Aorta (tissue), 5 donors: ENCODE data around the gene JPH2. TPM values are rescaled to one million over a fixed set of nuclear protein-coding genes. Genes with fewer than 3 reads are reported as not detected.

Experiments
- ATAC-seq: fragments of 200-7000 bp; cut with Tn5 transposase; one replicate; pipeline ENCODE4 v1.9.1; 2022; ENCODE audit warnings: moderate library complexity; ENCODE audit not compliant: low FRiP score
- DNase-seq, 2 donors: peaks; one replicate each; pipeline ENCODE4 v3.0.0-alpha.2; 2020
- H3K27ac ChIP-seq, 2 donors: one replicate each; pipeline ENCODE4 v1.5.1; 2013; ENCODE audit warnings: low read length in 2 of 2, mild to moderate bottlenecking in 2 of 2, moderate library complexity in 2 of 2, control low read depth in 1 of 2, inconsistent platforms in 1 of 2, low read depth in 1 of 2
- H3K27me3 ChIP-seq, 2 donors: one replicate each; pipeline ENCODE4 v1.6.1; 2013; ENCODE audit warnings: control low read depth in 1 of 2, low read length in 1 of 2, mild to moderate bottlenecking in 1 of 2, moderate library complexity in 1 of 2; ENCODE audit not compliant: insufficient read depth in 2 of 2, control insufficient read depth in 1 of 2
- H3K36me3 ChIP-seq, 2 donors: one replicate each; pipeline ENCODE4 v1.6.1; 2013; ENCODE audit warnings: control low read depth in 1 of 2, low read length in 1 of 2, mild to moderate bottlenecking in 1 of 2; ENCODE audit not compliant: insufficient read depth in 2 of 2, control insufficient read depth in 1 of 2
- H3K4me1 ChIP-seq, 2 donors: one replicate each; pipeline ENCODE4 v1.6.1; 2013; ENCODE audit warnings: low read length in 2 of 2, control low read depth in 1 of 2, mild to moderate bottlenecking in 1 of 2, moderate library complexity in 1 of 2; ENCODE audit not compliant: insufficient read depth in 2 of 2, control insufficient read depth in 1 of 2
- H3K4me3 ChIP-seq, 2 donors: one replicate each; pipeline ENCODE4 v1.5.1; 2013; ENCODE audit warnings: low read length in 2 of 2, control low read depth in 1 of 2, mild to moderate bottlenecking in 1 of 2
- H3K9me3 ChIP-seq: one replicate; pipeline ENCODE4 v1.6.1; 2013; ENCODE audit warnings: mild to moderate bottlenecking, low read length; ENCODE audit not compliant: control insufficient read depth
- WGBS, 2 donors: extraction: QIAGEN DNeasy Blood & Tissue Kit; methylation state at CpG; one replicate each; pipeline ENCODE4 v1.1.7; 2013; 5-methylcytosine and 5-hydroxymethylcytosine counted together
- intact Hi-C, 2 donors: fragments of 100-400 bp; cut with DNase I; formaldehyde crosslinking; loops; one replicate each; pipeline versions ENCODE4 v1.14.2 to v1.15.0; 2022
- polyA plus RNA-seq, 2 donors: library from polyadenylated mRNA; stranded (reverse); fragments of 200-250 nt; gene quantifications; one replicate each; pipeline ENCODE4 v1.2.3, GENCODE V29; 2013
- total RNA-seq, 2 donors: library from RNA; stranded (reverse); fragmentation: NEBNext Ultra II Directional; extraction: Animal tissue kit (Norgen Biotek cat#: 25700); gene quantifications; one replicate each; pipeline ENCODE4 v1.2.1, GENCODE V29; 2021
- donor health status: healthy with polysubstance abuse.
- donor health status: Bipolar disorder and iron deficiency.
- donor health status: DM: no; HTN: no; CAD: no.
- donor health status: DM: no; HTN: no; CAD: no.
- donor health status: DM: yes; HTN: yes; CAD: no.

JPH2 gene
- total and polyA plus RNA-seq, 4 donors: 12.8 to 140 (median 41.4) TPM

- peak overlapping the region in 1 of 2 donors; percentile 15 for H3K4me3 ChIP-seq
- H3K36me3 ChIP-seq: peaks cover 0 to 2% of the 10 kb centered on the region in 2 donors
- WGBS, 2 donors: 7 to 16% methylated on average over 7 of the region's 7 CpGs
- ATAC-seq (no peak), DNase-seq (no peak)
- H3K4me1 ChIP-seq: peaks cover 0 to 7% of the 10 kb centered on the region in 2 donors
- intact Hi-C loops: loop anchor here (10.0 kb wide), 2 partner anchors 454 to 614 kb away; partner anchors contain the start of gene IFT52 (in 1 of the 2)
- H3K9me3 ChIP-seq: no peaks in the 10 kb centered on the region
- H3K27ac ChIP-seq: peak overlapping the region in 1 of 2 donors; percentile 2
- H3K27me3 ChIP-seq: no peaks in the 10 kb centered on the region
These were observed 21.8 kb upstream of the JPH2 start for GRCh38 chr20:44208770-44209169.

GRCh38 chr20:44208165-44208564 lies 21.2 kb upstream of the JPH2 start:
- peaks cover 0 to 7% of the 10 kb centered on the region in 2 donors for H3K4me1 ChIP-seq
- peaks cover 0 to 2% of the 10 kb centered on the region in 2 donors for H3K36me3 ChIP-seq
- DNase-seq: no peak
- no peak overlapping the region for H3K27ac ChIP-seq
- 16 to 20% methylated on average over 7 of the region's 7 CpGs for WGBS, 2 donors
- intact Hi-C loops: loop anchor here (10.0 kb wide), 2 partner anchors 453 to 613 kb away; partner anchors contain the start of gene IFT52 (in 1 of the 2)
- no peaks in the 10 kb centered on the region for H3K27me3 ChIP-seq
- ATAC-seq: no peak
- no peaks in the 10 kb centered on the region for H3K9me3 ChIP-seq
- no peak overlapping the region for H3K4me3 ChIP-seq

- no peak for ATAC-seq
- intact Hi-C loops: loop anchor here (10.0 kb wide), 2 partner anchors 452 to 612 kb away; partner anchors contain the start of gene IFT52 (in 1 of the 2)
These were observed 20.2 kb upstream of the JPH2 start for GRCh38 chr20:44207126-44207723.

GRCh38 chr20:44206132-44206531 lies 19.1 kb upstream of the JPH2 start:
- no peak for DNase-seq
- no peak for ATAC-seq
- no peaks in the 10 kb centered on the region for H3K9me3 ChIP-seq
- H3K36me3 ChIP-seq: peaks cover 0 to 2% of the 10 kb centered on the region in 2 donors
- intact Hi-C loops: loop anchor here (10.0 kb wide), 2 partner anchors 451 to 611 kb away; partner anchors contain the start of gene IFT52 (in 1 of the 2)
- H3K4me1 ChIP-seq: peaks cover 0 to 7% of the 10 kb centered on the region in 2 donors
- no peak overlapping the region for H3K27ac ChIP-seq
- no peak overlapping the region for H3K4me3 ChIP-seq
- H3K27me3 ChIP-seq: no peaks in the 10 kb centered on the region

More at GRCh38 chr20:44207126-44207723, 20.2 kb upstream of the JPH2 start:
- Histone ChIP-seq H3K4me3 (no peak overlapping the region), H3K9me3 (no peaks in the 10 kb centered on the region), H3K4me1 (peaks cover 0 to 7% of the 10 kb centered on the region in 2 donors), H3K27me3 (no peaks in the 10 kb centered on the region), H3K27ac (no peak overlapping the region), H3K36me3 (peaks cover 0 to 2% of the 10 kb centered on the region in 2 donors)
- no peak for DNase-seq
- WGBS, 2 donors: 20 to 22% methylated on average over 3 of the region's 3 CpGs

- ATAC-seq (no peak), DNase-seq (no peak)
- Histone ChIP-seq H3K27ac (peak overlapping the region in 1 of 2 donors; percentile 37), H3K36me3 (peaks cover 0 to 3% of the 10 kb centered on the region in 2 donors), H3K4me3 (no peak overlapping the region), H3K4me1 (peaks cover 0 to 7% of the 10 kb centered on the region in 2 donors), H3K27me3 (no peaks in the 10 kb centered on the region), H3K9me3 (no peaks in the 10 kb centered on the region)
- 85% methylated on average over 10 of the region's 10 CpGs for WGBS, 2 donors
- intact Hi-C loops: loop anchor here (10.0 kb wide), 2 partner anchors 450 to 610 kb away; partner anchors contain the start of gene IFT52 (in 1 of the 2)
These were observed 17.8 kb upstream of the JPH2 start for GRCh38 chr20:44204832-44205215.

GRCh38 chr20:44204156-44204831 lies 17.3 kb upstream of the JPH2 start:
- ATAC-seq (peak; percentile 85), DNase-seq (no peak)
- Histone ChIP-seq H3K4me1 (peaks cover 0 to 7% of the 10 kb centered on the region in 2 donors), H3K4me3 (no peak overlapping the region), H3K27ac (peak overlapping the region in 1 of 2 donors; percentile 83), H3K9me3 (no peaks in the 10 kb centered on the region), H3K27me3 (no peaks in the 10 kb centered on the region), H3K36me3 (peaks cover 0 to 4% of the 10 kb centered on the region in 2 donors)
- intact Hi-C loops: loop anchor here (10.0 kb wide), 2 partner anchors 449 to 609 kb away; partner anchors contain the start of gene IFT52 (in 1 of the 2)
- WGBS, 2 donors: 85% methylated on average over 4 of the region's 4 CpGs

GRCh38 chr20:44203161-44203560 lies 16.2 kb upstream of the JPH2 start:
- no peak for ATAC-seq
- no peak overlapping the region for H3K27ac ChIP-seq

GRCh38 chr20:44200983-44201382 lies 14.0 kb upstream of the JPH2 start:
- ATAC-seq (no peak), DNase-seq (no peak)
- Histone ChIP-seq H3K27ac (peak overlapping the region in 1 of 2 donors; percentile 76), H3K4me1 (no peaks in the 10 kb centered on the region), H3K9me3 (no peaks in the 10 kb centered on the region), H3K36me3 (peaks cover 7 to 8% of the 10 kb centered on the region in 2 donors), H3K4me3 (no peak overlapping the region), H3K27me3 (no peaks in the 10 kb centered on the region)
- intact Hi-C loops: loop anchor here (10.0 kb wide), 2 partner anchors 446 to 606 kb away; partner anchors contain the start of gene IFT52 (in 1 of the 2)
- 68 to 83% methylated on average over 2 of the region's 2 CpGs for WGBS, 2 donors

More at GRCh38 chr20:44203161-44203560, 16.2 kb upstream of the JPH2 start:
- Histone ChIP-seq H3K4me1 (peaks cover 0 to 4% of the 10 kb centered on the region in 2 donors), H3K27me3 (no peaks in the 10 kb centered on the region), H3K36me3 (peaks cover 0 to 4% of the 10 kb centered on the region in 2 donors), H3K4me3 (no peak overlapping the region), H3K9me3 (no peaks in the 10 kb centered on the region)
- DNase-seq: no peak
- intact Hi-C loops: loop anchor here (10.0 kb wide), 2 partner anchors 448 to 608 kb away; partner anchors contain the start of gene IFT52 (in 1 of the 2)
- WGBS, 2 donors: 30 to 51% methylated on average over 2 of the region's 2 CpGs
